ENCODE measurements around the gene SNUPN. TPM values are rescaled to one million over a fixed set of nuclear protein-coding genes. Genes with fewer than 3 reads are reported as not detected.

The SNUPN gene
- polyA plus RNA-seq, 4 donors, result 29.1 to 32.7 (median 32.0) TPM

GRCh38 chr15:75654201-75654907 is 28.8 kb upstream of the SNUPN start:
- DNase-seq (ENCODE audit: low read depth in 4 of 4, low spot score in 2 of 4), result no peak

- DNase-seq (ENCODE audit: low read depth in 4 of 4, low spot score in 2 of 4), result no peak
Measured at GRCh38 chr15:75653347-75653913, 27.9 kb upstream of the SNUPN start.

GRCh38 chr15:75651810-75652543 is 26.5 kb upstream of the SNUPN start:
- no peak for DNase-seq (ENCODE audit: low read depth in 4 of 4, low spot score in 2 of 4)

- no peak for DNase-seq (ENCODE audit: low read depth in 4 of 4, low spot score in 2 of 4)
Measured at GRCh38 chr15:75650908-75651809, 25.6 kb upstream of the SNUPN start.

- DNase-seq (ENCODE audit: low read depth in 4 of 4, low spot score in 2 of 4), result no peak
Measured at GRCh38 chr15:75649848-75650247, 24.3 kb upstream of the SNUPN start.

- no peak for DNase-seq (ENCODE audit: low read depth in 4 of 4, low spot score in 2 of 4)
Measured at GRCh38 chr15:75649045-75649761, 23.7 kb upstream of the SNUPN start.

GRCh38 chr15:75648156-75649000 is 22.9 kb upstream of the SNUPN start:
- DNase-seq (ENCODE audit: low read depth in 4 of 4, low spot score in 2 of 4), result no peak

GRCh38 chr15:75647370-75648155 is 22.0 kb upstream of the SNUPN start, which contains the start of gene SNX33:
SNX33 (plus strand) TSS chr15:75647912; CDS start chr15:75649103, 1,191 bp downstream.
- peak; percentile 45 to 76 (median 66) for DNase-seq (ENCODE audit: low read depth in 4 of 4, low spot score in 2 of 4)

- peak in 3 of 4 donors; percentile 13 to 36 (median 22) for DNase-seq (ENCODE audit: low read depth in 4 of 4, low spot score in 2 of 4)
Measured at GRCh38 chr15:75646944-75647364, 21.4 kb upstream of the SNUPN start.

- no peak for DNase-seq (ENCODE audit: low read depth in 4 of 4, low spot score in 2 of 4)
Measured at GRCh38 chr15:75646112-75646943, 20.8 kb upstream of the SNUPN start.

GRCh38 chr15:75644376-75644775 is 18.9 kb upstream of the SNUPN start:
- DNase-seq (ENCODE audit: low read depth in 4 of 4, low spot score in 2 of 4), result no peak

- DNase-seq (ENCODE audit: low read depth in 4 of 4, low spot score in 2 of 4), result no peak
Measured at GRCh38 chr15:75641603-75642002, 16.1 kb upstream of the SNUPN start.

- DNase-seq (ENCODE audit: low read depth in 4 of 4, low spot score in 2 of 4), result no peak
Measured at GRCh38 chr15:75641179-75641503, 15.6 kb upstream of the SNUPN start.

GRCh38 chr15:75640483-75641178 is 15.1 kb upstream of the SNUPN start:
- peak in 1 of 4 donors; percentile 26 for DNase-seq (ENCODE audit: low read depth in 4 of 4, low spot score in 2 of 4)

- DNase-seq (ENCODE audit: low read depth in 4 of 4, low spot score in 2 of 4), result peak; percentile 89 to 98 (median 92)
Measured at GRCh38 chr15:75639709-75640482, 14.4 kb upstream of the SNUPN start, which contains the start of gene IMP3. IMP3 (minus strand) TSS chr15:75640224; CDS start chr15:75640168, 56 bp downstream.

- no peak for DNase-seq (ENCODE audit: low read depth in 4 of 4, low spot score in 2 of 4)
Measured at GRCh38 chr15:75639191-75639708, 13.7 kb upstream of the SNUPN start.
